Measurements from ENCODE around the gene LYZL1. TPM values are rescaled to one million over a fixed set of nuclear protein-coding genes. Genes with fewer than 3 reads are reported as not detected.
"Not testable (repeated sequence)": the region's sequence is repeated elsewhere in the genome, so short reads cannot be mapped to it uniquely, and the experiment has no call there.

LYZL1 gene
- total and polyA plus RNA-seq, 9 donors = not detected

DNA sequence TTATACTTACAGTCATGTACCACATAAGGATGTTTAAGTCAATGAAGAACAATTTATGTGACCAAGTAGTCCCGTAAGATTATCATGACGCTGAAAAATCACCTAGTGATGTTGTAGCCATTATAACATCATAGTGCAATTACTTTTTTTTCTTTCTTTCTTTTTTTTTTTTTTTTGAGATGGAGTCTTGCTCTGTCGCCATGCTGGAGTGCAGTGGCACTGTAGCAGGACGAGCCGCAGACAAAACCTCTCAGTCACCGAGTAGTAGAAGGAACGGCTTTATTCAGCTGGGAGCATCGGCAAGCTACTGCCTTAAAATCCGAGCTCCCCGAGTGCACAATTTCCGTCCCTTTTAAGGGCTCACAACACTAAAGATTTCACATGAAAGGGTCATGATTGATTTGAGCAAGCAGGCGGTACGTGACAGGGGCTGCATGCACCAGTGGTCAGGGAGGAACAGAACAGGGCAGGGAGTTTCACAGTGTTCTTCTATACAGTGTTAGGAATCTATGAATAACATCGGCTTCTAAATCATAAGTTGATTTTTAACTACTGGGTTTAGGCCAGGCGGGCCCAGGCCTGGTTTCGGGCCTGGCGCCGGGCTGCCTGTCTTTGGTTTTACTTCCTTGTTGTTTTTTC is 71.5 kb downstream of the LYZL1 start:
- WGBS (ENCODE audit: insufficient coverage) = 80% methylated on average over 1 of the region's 18 CpGs
- not testable (repeated sequence) for H3K4me3 ChIP-seq (ENCODE audit: low read length); H3K9me3 ChIP-seq (replicated peaks; ENCODE audit: control insufficient read depth, low read depth, low read length); H3K36me3 ChIP-seq (ENCODE audit: control insufficient read depth, insufficient read depth, low read length); H3K27ac ChIP-seq (ENCODE audit: low read length); H3K27me3 ChIP-seq (ENCODE audit: control insufficient read depth, insufficient read depth, low read length); H3K4me1 ChIP-seq (ENCODE audit: control insufficient read depth, insufficient read depth, low read length); DNase-seq
